ENCODE measurements around the gene NHLH1. TPM values are rescaled to one million over a fixed set of nuclear protein-coding genes. Genes with fewer than 3 reads are reported as not detected.

NHLH1 gene
- total RNA-seq, 1 experiment from 2014 or later, result 0.43 TPM

DNA sequence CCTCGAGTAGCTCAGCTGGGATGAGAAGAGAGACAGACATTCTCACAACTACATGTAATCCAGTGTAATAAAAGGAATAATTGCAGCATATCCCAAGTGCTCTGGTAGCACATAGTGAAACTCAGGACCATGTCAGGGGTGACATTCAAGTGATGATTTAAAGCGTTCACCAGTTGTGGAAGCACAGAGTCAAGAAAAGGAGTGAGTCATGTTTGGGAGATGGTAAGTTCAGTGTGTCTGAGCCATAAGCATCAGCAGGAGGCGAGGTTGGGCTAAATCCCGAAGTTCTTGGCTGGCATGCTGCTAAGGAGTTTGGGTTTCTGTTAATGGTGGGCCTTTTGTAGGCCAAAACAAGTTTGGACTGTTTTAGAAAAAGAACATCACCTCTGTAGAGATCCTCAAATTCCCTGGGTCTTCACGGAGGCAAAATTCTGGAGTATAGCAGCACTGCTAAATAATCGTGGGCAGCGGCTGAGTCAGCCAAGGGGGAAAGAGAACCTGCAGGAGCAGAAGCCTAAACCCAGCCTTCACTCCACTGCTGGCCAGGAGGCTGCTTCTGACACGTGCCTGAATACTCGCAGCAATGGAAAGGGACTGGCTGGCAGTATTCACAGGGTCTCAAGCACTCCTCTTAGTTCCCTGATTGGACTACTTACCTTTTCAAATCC is 7.2 kb upstream of the NHLH1 start:
- TF ChIP-seq, protein P1, sequence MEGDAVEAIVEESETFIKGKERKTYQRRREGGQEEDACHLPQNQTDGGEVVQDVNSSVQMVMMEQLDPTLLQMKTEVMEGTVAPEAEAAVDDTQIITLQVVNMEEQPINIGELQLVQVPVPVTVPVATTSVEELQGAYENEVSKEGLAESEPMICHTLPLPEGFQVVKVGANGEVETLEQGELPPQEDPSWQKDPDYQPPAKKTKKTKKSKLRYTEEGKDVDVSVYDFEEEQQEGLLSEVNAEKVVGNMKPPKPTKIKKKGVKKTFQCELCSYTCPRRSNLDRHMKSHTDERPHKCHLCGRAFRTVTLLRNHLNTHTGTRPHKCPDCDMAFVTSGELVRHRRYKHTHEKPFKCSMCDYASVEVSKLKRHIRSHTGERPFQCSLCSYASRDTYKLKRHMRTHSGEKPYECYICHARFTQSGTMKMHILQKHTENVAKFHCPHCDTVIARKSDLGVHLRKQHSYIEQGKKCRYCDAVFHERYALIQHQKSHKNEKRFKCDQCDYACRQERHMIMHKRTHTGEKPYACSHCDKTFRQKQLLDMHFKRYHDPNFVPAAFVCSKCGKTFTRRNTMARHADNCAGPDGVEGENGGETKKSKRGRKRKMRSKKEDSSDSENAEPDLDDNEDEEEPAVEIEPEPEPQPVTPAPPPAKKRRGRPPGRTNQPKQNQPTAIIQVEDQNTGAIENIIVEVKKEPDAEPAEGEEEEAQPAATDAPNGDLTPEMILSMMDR (conservative IDR thresholded peaks at IDR 0.05; ENCODE audit: low read depth, low read length), result no peak
- TF ChIP-seq EZH2 (IDR thresholded peaks at IDR 0.05; ENCODE audit: borderline replicate concordance, low read depth, low read length, poor library complexity, severe bottlenecking), result no peak
- Histone ChIP-seq H3K36me3 (ENCODE audit: insufficient read depth, low read length, poor library complexity, severe bottlenecking) (peaks cover 28% of the 10 kb centered on the region), H3K9me3 (ENCODE audit: low read depth, low read length, poor library complexity, severe bottlenecking) (no peaks in the 10 kb centered on the region), H3K27me3 (replicated peaks; ENCODE audit: insufficient read depth, low read depth, low read length, poor library complexity) (no peaks in the 10 kb centered on the region), H3K4me1 (ENCODE audit: insufficient read depth, low read length, poor library complexity, severe bottlenecking) (peaks cover 9% of the 10 kb centered on the region), H3K27ac (ENCODE audit: low read depth, low read length, poor library complexity, severe bottlenecking) (no peak overlapping the region), H3K4me3 (ENCODE audit: low read depth, low read length, poor library complexity, severe bottlenecking) (no peak overlapping the region)
- BruUV-seq (replicated peaks), result no TSS peak
- intact Hi-C loops (cut with micrococcal nuclease; ENCODE audit: unreplicated experiment), result no loop called here
- ChIA-PET POLR2A (ENCODE audit: low non-redundant PET) (no interaction called here), CTCF (no interaction called here)
- no peak for DNase-seq (ENCODE audit: low spot score)

DNA sequence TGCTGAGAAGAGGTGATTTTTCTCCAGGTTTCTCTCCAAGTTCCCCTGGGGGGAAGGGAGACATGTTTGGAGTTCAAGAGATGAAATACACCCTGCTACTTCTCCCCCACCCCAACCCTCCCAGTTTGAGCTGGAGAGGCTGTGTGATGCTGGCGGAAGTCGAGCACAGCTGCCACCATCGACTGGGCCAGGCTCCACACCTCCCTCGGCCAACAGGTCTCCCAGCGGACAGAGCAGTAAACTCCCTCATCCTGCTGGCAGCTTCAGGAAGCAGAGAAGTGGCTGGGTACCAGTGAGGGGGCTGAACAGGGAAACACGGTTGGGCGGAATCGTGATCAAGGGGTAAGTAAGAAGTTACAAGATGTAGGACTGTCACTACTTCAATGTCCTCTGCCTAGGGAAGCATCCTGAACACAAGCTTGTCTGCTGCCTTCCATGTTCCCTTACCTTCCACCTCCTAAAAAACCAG is 6.6 kb upstream of the NHLH1 start:
- H3K36me3 ChIP-seq (ENCODE audit: insufficient read depth, low read length, poor library complexity, severe bottlenecking), result peaks cover 22% of the 10 kb centered on the region
- ChIA-PET POLR2A (ENCODE audit: low non-redundant PET) (no interaction called here), CTCF (interaction anchor here (0.5 kb wide), 1 partner anchor 10 kb away, joined by 3 read pairs; no protein-coding TSS in a partner anchor)
- H3K4me1 ChIP-seq (ENCODE audit: insufficient read depth, low read length, poor library complexity, severe bottlenecking), result peaks cover 9% of the 10 kb centered on the region
- H3K9me3 ChIP-seq (ENCODE audit: low read depth, low read length, poor library complexity, severe bottlenecking), result no peaks in the 10 kb centered on the region
- no peak overlapping the region for H3K4me3 ChIP-seq (ENCODE audit: low read depth, low read length, poor library complexity, severe bottlenecking)
- TF ChIP-seq EZH2 (IDR thresholded peaks at IDR 0.05; ENCODE audit: borderline replicate concordance, low read depth, low read length, poor library complexity, severe bottlenecking), result no peak
- TF ChIP-seq, protein P1 (conservative IDR thresholded peaks at IDR 0.05; ENCODE audit: low read depth, low read length), result no peak
- no peak overlapping the region for H3K27ac ChIP-seq (ENCODE audit: low read depth, low read length, poor library complexity, severe bottlenecking)
- no peaks in the 10 kb centered on the region for H3K27me3 ChIP-seq (replicated peaks; ENCODE audit: insufficient read depth, low read depth, low read length, poor library complexity)
- no peak for DNase-seq (ENCODE audit: low spot score)
- intact Hi-C loops (cut with micrococcal nuclease; ENCODE audit: unreplicated experiment), result no loop called here
- no TSS peak for BruUV-seq (replicated peaks)

DNA sequence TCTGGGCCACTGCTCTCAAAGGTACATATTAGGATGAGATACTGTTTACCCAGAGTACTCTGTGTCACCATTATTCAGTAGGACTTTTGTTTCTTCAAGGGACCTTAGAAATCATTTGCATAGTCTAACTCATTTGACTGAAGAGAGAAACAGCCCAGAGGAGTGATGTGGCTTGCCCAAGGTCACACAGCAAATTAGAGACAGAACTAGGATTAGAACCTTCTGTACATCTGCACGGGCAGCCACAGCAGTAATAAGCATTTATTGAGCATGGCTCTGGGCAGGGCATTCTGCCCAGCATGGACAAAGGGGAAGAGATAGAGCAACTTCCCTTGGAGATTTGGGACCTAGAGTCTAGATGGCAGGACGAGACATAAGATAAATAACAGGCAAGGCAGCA is 5.7 kb upstream of the NHLH1 start:
- H3K4me3 ChIP-seq (ENCODE audit: low read depth, low read length, poor library complexity, severe bottlenecking), result no peak overlapping the region
- intact Hi-C loops (cut with micrococcal nuclease; ENCODE audit: unreplicated experiment), result no loop called here
- no peaks in the 10 kb centered on the region for H3K27me3 ChIP-seq (replicated peaks; ENCODE audit: insufficient read depth, low read depth, low read length, poor library complexity)
- no peaks in the 10 kb centered on the region for H3K9me3 ChIP-seq (ENCODE audit: low read depth, low read length, poor library complexity, severe bottlenecking)
- no peak for DNase-seq (ENCODE audit: low spot score)
- TF ChIP-seq, protein P1 (conservative IDR thresholded peaks at IDR 0.05; ENCODE audit: low read depth, low read length), result no peak
- TF ChIP-seq EZH2 (IDR thresholded peaks at IDR 0.05; ENCODE audit: borderline replicate concordance, low read depth, low read length, poor library complexity, severe bottlenecking), result no peak
- BruUV-seq (replicated peaks), result no TSS peak
- no peak overlapping the region for H3K27ac ChIP-seq (ENCODE audit: low read depth, low read length, poor library complexity, severe bottlenecking)
- H3K4me1 ChIP-seq (ENCODE audit: insufficient read depth, low read length, poor library complexity, severe bottlenecking), result peaks cover 12% of the 10 kb centered on the region
- CTCF ChIA-PET, result no interaction called here
- H3K36me3 ChIP-seq (ENCODE audit: insufficient read depth, low read length, poor library complexity, severe bottlenecking), result peaks cover 12% of the 10 kb centered on the region
- POLR2A ChIA-PET (ENCODE audit: low non-redundant PET), result no interaction called here
